HPDE6-E6E7 (cell line): ENCODE results near the gene ACTL9.
A peak's percentile ranks its signal among the peaks of the same experiment; 100 is the strongest.

Experiments
- DNase-seq: peaks from one replicate; pipeline ENCODE4 v3.0.0; 2011; ENCODE audit warnings: missing footprints; ENCODE audit errors: extremely low spot score

The ACTL9 gene

DNA sequence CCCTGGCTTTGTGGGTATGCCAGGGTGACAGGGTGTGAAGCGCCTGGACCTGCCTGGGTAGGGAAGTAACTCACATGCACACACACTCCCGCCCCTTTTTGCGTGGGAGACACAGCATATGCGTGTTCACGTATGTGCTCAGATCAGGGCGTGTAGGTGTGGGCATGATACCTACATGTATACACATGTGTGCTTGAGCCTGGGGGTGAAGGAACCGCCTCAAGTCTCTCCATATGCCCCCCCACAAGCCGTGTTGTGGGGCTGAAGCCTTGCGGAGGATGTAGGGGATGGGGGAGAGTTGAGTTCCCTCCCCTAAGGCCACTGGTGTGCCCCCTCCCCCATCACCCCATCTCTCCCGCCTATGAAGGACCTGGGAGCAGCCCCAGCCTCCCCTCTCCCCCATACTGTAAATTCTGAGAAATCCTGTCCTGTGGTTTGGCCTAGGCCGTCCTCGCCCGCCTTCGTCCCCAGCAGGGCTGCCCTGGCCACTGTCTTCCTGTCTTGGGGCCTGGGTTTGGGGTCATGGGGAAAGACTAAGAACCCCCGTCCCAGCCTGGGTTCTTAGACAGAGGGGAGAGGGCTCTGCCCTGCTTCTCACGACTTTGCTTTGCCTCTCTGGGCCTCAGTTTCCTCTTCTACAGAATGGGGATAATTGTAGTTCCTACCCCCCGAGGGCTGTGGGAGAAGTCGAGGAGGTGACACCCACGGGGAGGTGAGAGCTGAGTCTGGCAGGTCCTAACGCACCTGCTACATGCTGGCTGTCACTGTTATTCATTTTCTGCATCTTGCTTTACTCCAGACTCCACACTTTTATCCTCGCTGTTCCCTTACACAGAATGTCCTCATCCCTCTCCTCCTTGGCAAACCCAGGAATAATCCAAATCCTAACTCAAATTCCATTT, 14.3 kb downstream of the ACTL9 start:
- no peak for DNase-seq

DNA sequence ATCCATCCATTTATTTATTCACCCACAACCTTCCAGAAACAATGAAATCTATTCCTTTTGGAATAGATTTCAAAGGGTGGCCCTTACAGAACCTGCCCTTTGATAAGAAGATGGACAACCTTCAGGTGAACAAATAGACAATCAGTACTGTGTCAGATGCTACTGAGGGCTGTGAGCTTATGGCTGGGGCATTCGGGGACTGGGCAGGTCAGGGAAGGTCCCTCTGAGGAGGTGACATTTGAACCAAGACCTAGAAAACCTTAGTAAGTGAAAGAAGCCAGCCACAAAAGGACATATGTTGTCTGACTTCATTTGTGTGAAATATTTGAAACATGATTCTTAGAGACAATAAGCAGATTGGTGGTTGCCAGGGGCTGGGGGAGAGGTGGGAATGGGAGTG, 15.7 kb downstream of the ACTL9 start:
- no peak for DNase-seq

GRCh38 chr19:8682472-8682871, 16.1 kb downstream of the ACTL9 start:
- no peak for DNase-seq

DNA sequence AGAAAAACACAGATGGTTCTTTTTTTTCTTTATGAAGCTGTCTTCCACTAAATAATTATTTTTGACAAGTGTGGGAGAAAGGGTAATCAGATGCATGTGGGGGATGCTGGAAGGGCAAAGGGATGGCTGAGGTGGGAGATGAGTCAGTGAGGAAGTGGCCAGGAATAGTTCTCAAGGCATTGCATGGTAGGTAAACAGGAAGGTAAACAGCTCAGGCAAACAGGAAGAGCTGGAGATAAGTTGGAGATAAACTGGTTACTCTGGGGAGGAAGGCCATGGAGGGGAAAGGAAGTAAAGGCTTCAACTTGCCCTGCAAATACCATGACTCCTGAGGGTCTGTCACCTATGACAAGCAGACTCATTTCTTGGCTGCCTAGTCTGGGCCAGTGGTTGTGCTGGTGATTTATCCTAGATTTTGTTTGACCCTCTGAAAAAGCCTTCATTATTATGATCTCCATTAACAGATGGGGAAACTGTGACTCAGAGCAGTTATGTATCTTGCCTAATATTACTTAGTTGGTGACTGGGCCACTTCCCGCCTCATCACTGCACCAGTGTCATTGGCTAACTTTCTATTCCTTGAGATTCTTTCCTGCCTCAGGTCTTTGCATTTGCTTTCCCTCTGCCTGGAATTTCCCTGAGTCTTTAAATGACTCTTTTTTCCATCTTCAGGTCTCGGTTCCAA, 17.1 kb downstream of the ACTL9 start:
- no peak for DNase-seq

GRCh38 chr19:8680676-8681344, 17.8 kb downstream of the ACTL9 start:
- DNase-seq = no peak

GRCh38 chr19:8678244-8678807, 20.3 kb downstream of the ACTL9 start:
- DNase-seq = no peak

DNA sequence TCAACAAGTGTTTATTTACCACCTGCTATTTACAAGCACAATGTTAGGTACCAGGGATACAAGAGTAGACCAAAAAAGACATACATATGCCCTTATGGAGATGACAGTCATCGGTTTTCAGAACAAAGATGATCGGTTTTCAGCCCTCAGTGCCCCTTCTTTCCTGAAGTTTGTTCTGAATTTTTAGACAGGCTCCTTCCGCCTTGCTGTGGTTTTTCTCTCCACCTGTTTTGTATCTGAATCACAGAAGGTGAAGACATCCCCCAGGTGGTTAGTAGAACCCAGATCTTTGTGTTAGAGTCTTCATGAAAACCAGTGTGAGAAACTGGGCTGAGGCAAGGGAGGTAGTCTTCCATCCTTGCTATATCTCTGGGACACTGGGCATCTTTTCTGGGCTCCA, 23.5 kb downstream of the ACTL9 start:
- DNase-seq = no peak

DNA sequence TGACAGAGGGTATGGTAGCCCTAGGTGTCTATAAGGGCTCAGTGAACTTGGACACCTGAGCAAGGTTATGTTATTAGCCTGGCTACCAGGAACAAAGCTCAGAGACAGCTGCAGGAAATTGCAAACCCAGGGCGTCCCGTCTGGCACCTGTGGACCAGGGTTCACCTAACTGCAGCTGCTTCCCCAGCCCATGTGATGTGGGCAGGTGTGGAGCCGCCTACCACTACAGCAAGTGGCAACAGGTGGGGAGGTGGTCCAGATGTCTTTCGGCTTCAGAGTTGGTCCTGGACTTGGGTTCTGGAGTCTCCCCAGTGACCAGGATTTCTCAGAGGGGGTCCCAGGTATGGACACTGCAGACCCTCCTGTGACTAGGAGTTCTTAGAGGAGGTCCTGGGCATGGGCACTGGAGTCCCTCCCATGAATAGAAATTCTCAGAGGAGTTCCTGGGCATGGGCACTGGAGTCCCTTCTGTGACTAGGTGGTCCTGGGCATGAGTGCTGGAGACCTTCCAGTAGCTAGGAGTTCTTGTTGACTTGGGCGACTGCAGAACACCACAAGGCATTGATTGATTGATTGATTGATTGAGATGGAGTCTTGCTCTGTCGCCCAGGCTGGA, 25.2 kb downstream of the ACTL9 start:
- no peak for DNase-seq

DNA sequence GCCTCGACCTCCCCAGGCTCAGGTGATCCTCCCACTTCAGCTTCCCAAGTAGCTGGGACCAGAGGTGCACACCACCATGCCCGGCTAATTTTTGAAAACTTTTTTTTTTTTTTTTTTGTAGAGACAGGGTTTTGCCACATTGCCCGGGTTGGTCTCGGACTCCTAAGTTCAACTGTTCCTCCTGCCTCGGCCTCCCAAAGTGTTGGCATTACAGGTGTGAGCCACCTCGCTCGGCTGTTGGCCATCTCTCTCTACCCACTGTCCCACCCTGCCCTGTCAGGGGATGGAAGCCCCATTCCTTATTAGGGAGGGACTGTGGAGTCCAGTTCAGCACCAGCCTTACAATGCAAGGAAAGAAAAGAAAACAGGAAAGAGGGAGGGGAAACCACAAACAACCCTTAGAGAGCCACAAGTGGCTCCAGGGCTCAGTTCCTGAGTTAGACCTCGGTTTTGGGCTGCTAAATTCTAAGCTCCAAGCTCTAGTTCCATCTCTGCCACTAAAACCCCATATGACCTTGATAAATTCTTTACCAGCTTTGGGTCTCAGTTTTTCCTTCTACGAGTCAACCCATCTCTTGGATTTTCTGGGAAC, 31.7 kb downstream of the ACTL9 start:
- no peak for DNase-seq

DNA sequence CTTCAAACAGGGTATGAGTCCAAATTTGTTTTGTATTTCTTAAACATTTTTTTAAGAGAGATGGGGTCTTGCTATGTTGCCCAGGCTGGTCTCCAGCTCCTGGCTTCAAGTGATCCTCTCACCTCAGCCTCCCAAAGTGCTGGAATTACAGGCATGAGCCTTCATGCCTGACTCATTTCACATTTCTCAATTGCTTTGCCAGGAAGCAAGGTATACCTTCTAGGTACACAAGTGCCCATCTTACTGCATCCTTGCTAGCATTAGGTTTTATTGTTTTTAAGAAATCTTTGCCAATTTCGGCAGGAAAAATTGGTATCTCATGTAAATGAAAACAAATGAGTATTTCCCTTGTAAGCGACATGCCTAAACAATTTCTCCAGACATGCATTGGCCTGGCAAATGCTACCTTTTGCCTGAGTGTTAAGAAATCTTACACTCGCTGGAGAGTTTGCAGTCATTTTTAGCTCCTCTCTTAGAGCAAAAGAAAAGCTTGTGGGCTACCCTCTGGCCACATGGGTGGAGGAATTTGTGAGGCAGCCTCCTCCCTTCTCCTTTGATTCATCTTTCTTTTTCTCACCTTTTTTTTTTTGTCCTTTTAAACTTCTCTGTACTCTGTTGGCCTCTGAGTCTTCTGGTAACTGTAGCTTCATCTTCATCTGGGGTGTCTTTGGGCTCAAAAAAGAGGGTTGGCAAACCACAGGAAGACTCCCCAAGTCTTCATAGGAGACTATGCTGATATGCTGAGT, 33.0 kb downstream of the ACTL9 start:
- DNase-seq = no peak

DNA sequence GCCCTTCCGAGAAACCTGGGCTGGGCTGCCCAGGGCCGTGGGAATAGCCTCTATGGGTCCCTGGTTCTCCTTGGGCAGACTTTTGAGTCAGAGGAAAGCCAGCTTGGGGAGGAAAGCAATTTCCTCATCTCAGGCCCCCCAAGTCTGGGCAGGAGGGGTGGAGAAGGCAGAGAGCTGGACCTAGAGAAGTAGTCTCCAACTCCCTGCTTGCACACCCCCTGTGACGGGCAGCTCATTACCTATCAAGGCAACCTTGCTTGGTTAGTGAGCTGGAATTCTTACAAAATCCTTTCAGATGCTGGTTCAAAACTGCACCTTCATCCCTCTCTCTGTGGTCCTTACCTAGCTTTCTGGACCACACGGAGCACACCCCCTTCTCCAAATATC, 33.9 kb downstream of the ACTL9 start:
- no peak for DNase-seq

DNA sequence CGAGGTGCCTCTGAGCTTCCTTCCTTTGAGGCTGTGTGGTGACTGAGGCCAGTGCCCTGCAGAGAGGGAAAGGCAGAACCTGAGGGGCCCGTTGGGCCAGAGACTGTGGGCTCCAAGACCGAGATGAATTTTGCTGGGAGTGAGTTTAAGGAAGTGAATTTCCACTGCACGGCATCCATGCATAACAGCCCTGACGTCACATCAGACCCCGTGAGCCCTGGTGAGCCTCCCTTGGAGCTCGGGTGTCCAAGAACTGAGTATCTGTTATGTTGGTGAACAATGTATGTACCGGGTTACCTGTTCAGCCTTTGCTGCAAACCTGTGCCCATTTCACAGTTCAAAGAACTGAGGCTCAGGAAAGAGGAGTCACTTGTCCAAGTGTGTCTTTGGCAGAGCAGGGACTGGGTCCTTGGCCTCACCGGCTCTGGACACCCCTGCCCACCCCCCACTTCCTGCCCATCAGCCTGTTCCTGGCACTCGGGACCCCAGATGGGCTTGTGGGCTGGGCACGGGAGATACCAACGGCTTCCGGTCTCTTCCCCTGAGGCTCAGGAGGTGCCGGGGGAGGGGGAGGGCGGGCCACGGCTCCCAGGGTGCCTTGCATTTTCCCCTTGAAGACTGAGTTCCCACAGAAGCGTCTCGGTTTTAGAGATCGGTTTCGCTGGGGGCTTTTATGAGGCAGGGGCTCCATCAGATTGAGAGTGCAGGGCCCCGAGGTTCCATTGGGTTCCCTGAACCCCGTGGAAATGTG, 34.5 kb downstream of the ACTL9 start:
- no peak for DNase-seq

GRCh38 chr19:8662263-8662662, 36.3 kb downstream of the ACTL9 start:
- no peak for DNase-seq

DNA sequence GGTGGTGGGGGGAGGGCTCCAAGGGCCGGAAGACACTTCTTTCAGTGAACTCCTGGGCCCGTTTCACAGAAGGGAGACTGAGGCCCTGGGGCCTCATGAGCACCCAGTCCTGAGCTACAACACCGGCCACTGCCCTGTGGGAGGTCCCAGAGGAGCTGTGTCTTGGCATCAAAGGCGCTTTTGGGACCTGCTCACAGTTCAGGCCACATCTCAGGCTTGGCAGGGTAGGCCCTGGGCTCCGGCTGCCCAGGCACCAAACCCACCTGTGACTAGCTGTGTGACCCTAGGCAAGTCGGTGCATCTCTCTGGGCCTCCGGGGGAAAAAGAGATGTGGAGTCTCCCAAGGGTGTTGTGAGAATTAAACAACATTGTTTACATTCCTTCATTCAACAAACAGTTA, 38.7 kb downstream of the ACTL9 start:
- no peak for DNase-seq

DNA sequence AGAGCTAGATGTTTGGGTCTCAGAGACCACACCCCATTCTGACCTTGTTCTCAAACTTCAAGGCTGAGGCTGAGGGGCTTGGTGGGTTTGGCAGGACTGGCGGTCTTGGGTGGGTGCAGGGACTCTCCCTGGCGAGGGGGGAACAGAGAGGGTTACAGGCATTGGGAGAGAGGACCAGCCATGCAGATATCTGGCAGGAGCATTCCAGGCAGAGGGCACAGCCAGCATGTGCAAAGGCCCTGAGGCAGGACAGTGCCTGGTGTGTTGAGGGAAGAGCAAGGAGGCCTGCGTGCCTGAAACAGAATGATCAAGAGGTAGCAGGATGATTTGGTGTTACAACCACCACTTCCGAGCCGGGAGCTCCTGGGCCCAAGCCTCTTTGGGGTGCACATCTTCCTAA, 40.7 kb downstream of the ACTL9 start:
- no peak for DNase-seq

DNA sequence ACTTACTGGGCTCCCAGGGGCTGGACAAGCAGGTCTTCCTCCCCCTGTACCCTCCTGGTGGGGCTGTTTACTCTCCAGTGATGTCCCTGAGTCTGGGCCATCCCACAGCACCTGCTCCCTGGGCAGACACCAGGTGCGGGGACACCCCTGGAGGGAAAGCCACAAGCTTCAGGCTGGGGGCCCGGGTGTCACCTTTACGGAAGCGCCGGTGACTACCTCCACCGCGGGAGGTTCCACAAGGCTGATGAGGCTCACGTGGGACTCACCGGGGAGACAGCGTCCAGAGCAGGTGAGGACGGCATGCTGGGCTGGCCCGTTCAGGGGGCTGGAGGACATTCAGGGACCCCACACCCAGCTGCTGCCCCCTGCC, 43.3 kb downstream of the ACTL9 start:
- DNase-seq = no peak

DNA sequence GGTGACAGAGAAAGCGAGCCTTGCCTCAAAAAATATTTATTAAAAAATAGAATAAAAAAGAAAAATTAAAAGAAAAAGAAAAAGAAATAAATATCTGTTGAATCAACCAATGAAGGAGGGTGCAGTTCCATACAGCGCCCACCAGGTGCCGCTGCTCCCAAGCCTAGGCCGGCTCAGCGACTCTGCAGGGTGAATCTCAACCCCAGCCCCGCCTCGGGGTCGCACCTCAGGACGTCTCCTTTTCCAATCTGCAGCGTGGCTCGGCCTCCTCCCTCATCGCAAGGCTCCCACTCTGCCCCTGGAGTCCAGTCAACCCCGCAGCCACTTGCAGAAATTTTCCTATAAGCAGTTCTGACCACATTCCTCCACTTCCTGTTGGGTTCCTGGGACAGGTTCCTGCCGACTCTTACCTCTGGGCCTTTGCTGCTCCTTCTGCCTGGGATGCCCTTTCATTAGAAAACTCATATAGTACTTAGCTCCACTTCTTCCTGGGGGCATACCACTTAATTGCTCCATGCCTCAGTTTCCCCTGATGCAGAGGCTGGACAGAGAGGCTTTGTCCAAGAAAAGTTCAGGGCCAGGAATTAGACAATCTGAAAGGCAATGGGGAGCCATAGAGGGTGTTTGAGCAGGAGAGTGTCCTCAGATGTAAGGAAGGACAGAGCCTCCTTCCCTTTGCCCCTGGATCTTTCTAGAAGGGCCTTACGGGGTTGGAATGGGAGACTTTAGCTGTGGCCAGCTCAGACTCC, 43.8 kb downstream of the ACTL9 start:
- DNase-seq = peak; percentile 20

DNA sequence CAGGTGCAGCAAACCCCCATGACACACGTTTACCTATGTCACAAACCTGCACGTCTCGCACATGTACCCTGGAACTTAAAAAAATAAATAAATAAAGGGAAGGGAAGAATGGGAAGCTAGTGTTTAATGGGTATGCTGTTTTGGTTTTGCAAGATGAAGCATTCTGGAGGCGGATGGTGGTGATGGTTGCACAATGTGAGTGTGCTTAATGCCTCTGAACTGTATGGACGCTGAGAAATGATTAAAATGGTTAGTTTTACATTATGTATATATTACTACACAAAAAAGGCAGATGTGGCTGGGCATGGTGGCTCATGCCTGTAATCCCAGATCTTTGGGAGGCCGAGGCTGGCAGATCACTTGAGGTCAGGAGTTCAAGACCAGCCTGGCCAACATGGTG, 50.4 kb downstream of the ACTL9 start:
- DNase-seq = no peak
